OCI-LY7 (cell line): Measurements from ENCODE around the gene PPCDC. TPM values are rescaled to one million over a fixed set of nuclear protein-coding genes. Genes with fewer than 3 reads are reported as not detected.

Source experiments
- BruUV-seq: library from RNA; stranded (reverse); fragments of 400-500 nt; replicated peaks from 2 replicates; lab custom pipeline; 2021; lab: Mats Ljungman, UMichigan
- CTCF ChIA-PET: fragments of 300-600 bp; sonication (Branson Sonifier 250); formaldehyde crosslinking; loops from one replicate; lab custom pipeline; 2022; ENCODE audit warnings: antibody characterized with exemption; ENCODE audit not compliant: unreplicated experiment; lab: Charles Lee
- POLR2A ChIA-PET: fragments of 300-600 bp; sonication (Branson Sonifier 250); formaldehyde crosslinking; loops from one replicate; lab custom pipeline; 2022; ENCODE audit warnings: antibody characterized with exemption; lab: Charles Lee
- DNase-seq: peaks from one replicate; pipeline ENCODE4 v3.0.0-alpha.2; 2015; ENCODE audit warnings: low spot score
- H2AFZ ChIP-seq: fragments of 200-600 bp; sonication (generic), shearing (Covaris generic); 2 replicates; pipeline ENCODE4 v1.6.1; 2014; ENCODE audit warnings: mild to moderate bottlenecking, antibody characterized with exemption, low read length, moderate library complexity
- H3K27ac ChIP-seq: fragments of 200-600 bp; sonication (generic); 2 replicates; pipeline ENCODE4 v1.5.1; 2014; ENCODE audit warnings: mixed run types, low read depth, mild to moderate bottlenecking, moderate library complexity, low read length, inconsistent platforms; ENCODE audit not compliant: poor library complexity, severe bottlenecking
- H3K36me3 ChIP-seq: fragments of 200-600 bp; sonication (generic); 2 replicates; pipeline ENCODE4 v1.6.1; 2014; ENCODE audit warnings: mild to moderate bottlenecking, antibody characterized with exemption, low read length, moderate library complexity, mixed read lengths; ENCODE audit not compliant: insufficient read depth
- H3K4me1 ChIP-seq: fragments of 200-600 bp; sonication (generic); 2 replicates; pipeline ENCODE4 v1.5.1; 2014; ENCODE audit warnings: mild to moderate bottlenecking, low read length; ENCODE audit not compliant: insufficient read depth, poor library complexity, severe bottlenecking
- H3K4me2 ChIP-seq: fragments of 200-600 bp; sonication (generic); 2 replicates; pipeline ENCODE4 v1.6.1; 2014; ENCODE audit warnings: mild to moderate bottlenecking, low read length
- H3K4me3 ChIP-seq: fragments of 200-600 bp; sonication (generic); 2 replicates; pipeline ENCODE4 v1.5.1; 2014; ENCODE audit warnings: mild to moderate bottlenecking, low read depth, low read length; ENCODE audit not compliant: poor library complexity, severe bottlenecking
- H3K79me2 ChIP-seq: fragments of 200-600 bp; sonication (generic); 2 replicates; pipeline ENCODE4 v1.6.1; 2016; ENCODE audit warnings: low read depth, mild to moderate bottlenecking, low read length, moderate library complexity, mixed read lengths; ENCODE audit not compliant: insufficient read depth
- H3K9me2 ChIP-seq: fragments of 200-600 bp; sonication (generic); 2 replicates; pipeline ENCODE4 v1.6.1; 2016; ENCODE audit warnings: mild to moderate bottlenecking, low read length, mixed read lengths; ENCODE audit not compliant: insufficient read depth
- H3K9me3 ChIP-seq: fragments of 200-600 bp; sonication (generic); 2 replicates; pipeline ENCODE4 v1.6.1; 2014; ENCODE audit warnings: mild to moderate bottlenecking, mixed run types, low read length, mixed read lengths
- H4K20me1 ChIP-seq: fragments of 200-600 bp; sonication (generic); 2 replicates; pipeline ENCODE4 v1.6.1; 2014; ENCODE audit warnings: mild to moderate bottlenecking, antibody characterized with exemption, low read length, moderate library complexity, mixed read lengths; ENCODE audit not compliant: insufficient read depth
- CTCF ChIP-seq: fragments of 200-600 bp; sonication (generic); conservative IDR thresholded peaks from 2 replicates; pipeline ENCODE4 v1.5.1; 2014; ENCODE audit warnings: mild to moderate bottlenecking, antibody characterized with exemption, low read length, moderate library complexity, mixed read lengths
- EZH2phosphoT487 ChIP-seq: fragments of 200-600 bp; sonication (generic); IDR thresholded peaks from 2 replicates; pipeline ENCODE4 v1.6.1; 2018; ENCODE audit warnings: low read depth, borderline replicate concordance, mild to moderate bottlenecking, mixed run types, antibody characterized with exemption, low read length, moderate library complexity, mixed read lengths
- intact Hi-C: fragments of 100-400 bp; cut with micrococcal nuclease; formaldehyde crosslinking; loops from one replicate; pipeline ENCODE4 v1.10.0; 2022; ENCODE audit not compliant: unreplicated experiment
- total RNA-seq, 2 experiments: library from RNA; depleted of rRNA in 1 of 2; stranded (reverse); fragments of >200 nt in 1 of 2; shearing (Covaris generic) in 1 of 2; gene quantifications; 2 replicates each; pipeline ENCODE4 v1.2.3, GENCODE V29; 2014 to 2022

The PPCDC gene
- total RNA-seq, 2 experiments from 2014 or later, result 44.3 to 48.3 TPM

- H4K20me1 ChIP-seq, result no peaks in the 10 kb centered on the region
- H3K9me2 ChIP-seq, result no peaks in the 10 kb centered on the region
- no peak overlapping the region for H3K4me3 ChIP-seq
- no TSS peak for BruUV-seq
- POLR2A ChIA-PET, result no interaction called here
- H2AFZ ChIP-seq, result no peak overlapping the region
- H3K79me2 ChIP-seq, result no peaks in the 10 kb centered on the region
- CTCF ChIA-PET, result no interaction called here
- no peak for DNase-seq
- TF ChIP-seq CTCF (no peak), EZH2phosphoT487 (no peak)
- H3K4me2 ChIP-seq, result 0 out of 2 replicates have a peak overlapping the region, but pooled peaks have one; percentile 19
- no peak overlapping the region for H3K27ac ChIP-seq
- H3K36me3 ChIP-seq, result peaks cover under 1% of the 10 kb centered on the region; the same call in 1 of the 2 replicates
- no peaks in the 10 kb centered on the region for H3K9me3 ChIP-seq
- intact Hi-C loops, result no loop called here
- peaks cover 26% of the 10 kb centered on the region for H3K4me1 ChIP-seq
Observed at GRCh38 chr15:75064846-75065245, 41.5 kb downstream of the PPCDC start.

- peak; percentile 38 for DNase-seq
- Histone ChIP-seq H2AFZ (no peak overlapping the region), H3K4me1 (peaks cover 28% of the 10 kb centered on the region), H3K27ac (no peak overlapping the region), H4K20me1 (no peaks in the 10 kb centered on the region), H3K4me3 (no peak overlapping the region), H3K36me3 (no peaks in the 10 kb centered on the region), H3K4me2 (0 out of 2 replicates have a peak overlapping the region, but pooled peaks have one; percentile 19), H3K9me3 (no peaks in the 10 kb centered on the region), H3K9me2 (no peaks in the 10 kb centered on the region), H3K79me2 (no peaks in the 10 kb centered on the region)
- CTCF ChIA-PET, result no interaction called here
- TF ChIP-seq CTCF, result no peak
- no peak for TF ChIP-seq EZH2phosphoT487
- no TSS peak for BruUV-seq
- POLR2A ChIA-PET, result interaction anchor here (1.8 kb wide), 1 partner anchor 22 kb away, joined by 5 read pairs; no protein-coding TSS in a partner anchor
- intact Hi-C loops, result no loop called here
Observed at GRCh38 chr15:75065467-75065850, 42.1 kb downstream of the PPCDC start.

GRCh38 chr15:75065851-75066509, 42.6 kb downstream of the PPCDC start:
- POLR2A ChIA-PET, result interaction anchor here (0.6 to 1.8 kb wide), 3 partner anchors 8 to 398 kb away, joined by 4 to 5 read pairs (median 4); no protein-coding TSS in a partner anchor
- intact Hi-C loops, result no loop called here
- no TSS peak for BruUV-seq

More at GRCh38 chr15:75065851-75066509, 42.6 kb downstream of the PPCDC start:
- no peak for DNase-seq
- no peaks in the 10 kb centered on the region for H3K79me2 ChIP-seq
- H4K20me1 ChIP-seq, result no peaks in the 10 kb centered on the region
- no peaks in the 10 kb centered on the region for H3K36me3 ChIP-seq
- no peak overlapping the region for H3K4me3 ChIP-seq
- TF ChIP-seq CTCF (no peak), EZH2phosphoT487 (no peak)
- CTCF ChIA-PET, result interaction anchor here (0.6 to 1.0 kb wide), 2 partner anchors 23 to 37 kb away, joined by 3 to 4 read pairs; no protein-coding TSS in a partner anchor
- H2AFZ ChIP-seq, result no peak overlapping the region
- no peak overlapping the region for H3K27ac ChIP-seq
- H3K4me1 ChIP-seq, result peaks cover 28% of the 10 kb centered on the region
- H3K9me3 ChIP-seq, result no peaks in the 10 kb centered on the region
- H3K9me2 ChIP-seq, result no peaks in the 10 kb centered on the region
- no peak overlapping the region for H3K4me2 ChIP-seq
